ENCODE measurements around the gene NR1I3.

Gene NR1I3

DNA sequence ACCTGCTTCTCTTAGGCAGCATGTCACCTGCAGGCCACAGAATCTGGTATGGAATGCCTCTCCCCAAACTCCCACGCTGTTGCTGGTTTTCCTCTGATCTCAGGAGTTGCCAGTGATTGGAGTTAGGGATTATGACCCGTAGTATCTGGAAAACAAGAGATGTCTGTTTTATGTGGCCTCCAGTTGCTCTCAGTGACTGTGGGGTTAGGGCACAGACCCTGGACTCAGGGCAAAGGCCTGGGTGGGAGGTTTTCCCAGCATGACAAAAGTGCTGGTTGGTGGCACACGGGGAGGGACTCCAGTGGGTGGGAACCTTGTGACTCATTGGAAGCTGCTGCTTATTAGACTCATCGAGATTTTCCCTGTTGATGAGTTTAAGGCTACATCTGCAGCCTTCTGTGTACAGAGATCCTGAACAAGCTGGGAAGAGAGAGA, at the start of gene NR1I3:
Gene NR1I3 (minus strand): TSS at position 165 of the 435 bp plus-strand sequence. CDS start 1,638 bp downstream, outside the sequence.
- Histone ChIP-seq H3K27ac (ENCODE audit: low read depth, low read length) (no peak within 1 kb of the TSS), H3K36me3 (ENCODE audit: insufficient read depth, low read length) (no peaks in the 10 kb centered on the region), H3K27me3 (ENCODE audit: control insufficient read depth in 1 of 2, insufficient read depth in 2 of 2, low read length in 2 of 2) (no peaks in the 10 kb centered on the region), H3K4me1 (ENCODE audit: insufficient read depth, low read length) (no peaks in the 10 kb centered on the region), H3K9ac (ENCODE audit: low read length) (no peak within 1 kb of the TSS), H3K4me3 (ENCODE audit: low read depth in 1 of 2, low read length in 2 of 2) (no peak within 1 kb of the TSS), H3K9me3 (ENCODE audit: low read length) (no peaks in the 10 kb centered on the region)

DNA sequence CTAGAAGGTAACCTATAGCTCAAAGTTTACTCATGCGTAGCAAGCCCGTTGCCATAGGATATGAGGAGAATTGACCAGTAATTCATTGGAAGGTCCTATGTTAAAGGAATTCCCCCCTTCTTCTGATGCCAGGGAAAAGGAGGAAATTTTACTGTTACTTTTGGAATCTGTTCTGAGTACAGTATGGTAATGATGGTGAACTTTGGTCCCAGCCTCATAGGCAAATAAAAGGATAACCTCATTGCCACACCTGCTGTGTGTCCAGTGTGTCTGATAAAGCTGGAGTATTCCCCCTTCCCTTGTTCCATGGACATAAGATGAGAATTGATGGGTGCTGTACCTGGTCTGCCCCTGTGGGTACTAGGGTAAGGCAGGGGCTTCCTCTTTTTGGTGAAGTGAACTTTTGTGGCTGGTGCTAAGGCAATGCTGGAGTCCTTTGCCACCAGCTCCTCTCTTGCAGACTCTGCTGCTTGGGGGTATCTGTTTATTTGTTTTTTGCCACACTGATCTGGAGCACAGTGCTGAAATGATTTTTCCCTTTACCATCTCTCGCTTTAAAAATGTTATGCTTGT, 49.6 kb upstream of the NR1I3 start:
- H3K4me3 ChIP-seq (ENCODE audit: low read depth in 1 of 2, low read length in 2 of 2), result no peak overlapping the region
- no peaks in the 10 kb centered on the region for H3K4me1 ChIP-seq (ENCODE audit: insufficient read depth, low read length)
- H3K9me3 ChIP-seq (ENCODE audit: low read length), result no peaks in the 10 kb centered on the region

DNA sequence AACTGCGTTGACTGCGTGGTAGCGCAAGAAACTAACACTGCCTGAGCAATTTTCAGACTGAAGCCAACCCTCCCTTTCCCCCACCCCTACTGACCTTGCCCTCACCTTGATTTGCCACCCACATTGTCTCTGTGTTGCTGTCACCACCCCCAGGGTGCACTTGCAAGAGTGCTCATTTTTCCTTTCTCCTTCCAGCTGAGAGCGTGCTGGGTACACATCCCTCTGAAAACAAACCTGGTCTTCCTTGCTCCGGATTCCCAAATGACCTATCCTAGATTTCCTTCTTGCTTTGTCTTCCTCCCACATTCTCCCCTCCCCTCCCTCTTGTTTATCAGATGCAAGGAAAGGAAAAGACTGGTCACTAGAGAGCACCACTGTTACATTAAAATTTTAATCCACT, 47.5 kb upstream of the NR1I3 start:
- no peak overlapping the region for H3K4me3 ChIP-seq (ENCODE audit: low read depth in 1 of 2, low read length in 2 of 2)

More for the DNA sequence above, 49.6 kb upstream of the NR1I3 start:
- H3K9ac ChIP-seq (ENCODE audit: low read length), result no peak overlapping the region
- no peaks in the 10 kb centered on the region for H3K36me3 ChIP-seq (ENCODE audit: insufficient read depth, low read length)
- no peaks in the 10 kb centered on the region for H3K27me3 ChIP-seq (ENCODE audit: control insufficient read depth in 1 of 2, insufficient read depth in 2 of 2, low read length in 2 of 2)
- H3K27ac ChIP-seq (ENCODE audit: low read depth, low read length), result no peak overlapping the region

GRCh38 chr1:161285113-161285512, 47.1 kb upstream of the NR1I3 start:
- H3K9me3 ChIP-seq (ENCODE audit: low read length), result no peaks in the 10 kb centered on the region
- no peak overlapping the region for H3K4me3 ChIP-seq (ENCODE audit: low read depth in 1 of 2, low read length in 2 of 2)
- no peaks in the 10 kb centered on the region for H3K4me1 ChIP-seq (ENCODE audit: insufficient read depth, low read length)
- no peaks in the 10 kb centered on the region for H3K27me3 ChIP-seq (ENCODE audit: control insufficient read depth in 1 of 2, insufficient read depth in 2 of 2, low read length in 2 of 2)
- no peak overlapping the region for H3K27ac ChIP-seq (ENCODE audit: low read depth, low read length)
- no peaks in the 10 kb centered on the region for H3K36me3 ChIP-seq (ENCODE audit: insufficient read depth, low read length)
- no peak overlapping the region for H3K9ac ChIP-seq (ENCODE audit: low read length)

More for the DNA sequence above, 47.5 kb upstream of the NR1I3 start:
- Histone ChIP-seq H3K36me3 (ENCODE audit: insufficient read depth, low read length) (no peaks in the 10 kb centered on the region), H3K4me1 (ENCODE audit: insufficient read depth, low read length) (no peaks in the 10 kb centered on the region), H3K9ac (ENCODE audit: low read length) (no peak overlapping the region), H3K9me3 (ENCODE audit: low read length) (no peaks in the 10 kb centered on the region), H3K27ac (ENCODE audit: low read depth, low read length) (no peak overlapping the region), H3K27me3 (ENCODE audit: control insufficient read depth in 1 of 2, insufficient read depth in 2 of 2, low read length in 2 of 2) (no peaks in the 10 kb centered on the region)

- no peaks in the 10 kb centered on the region for H3K9me3 ChIP-seq (ENCODE audit: low read length)
These were observed 45.0 kb upstream of the NR1I3 start for GRCh38 chr1:161282991-161283390.

DNA sequence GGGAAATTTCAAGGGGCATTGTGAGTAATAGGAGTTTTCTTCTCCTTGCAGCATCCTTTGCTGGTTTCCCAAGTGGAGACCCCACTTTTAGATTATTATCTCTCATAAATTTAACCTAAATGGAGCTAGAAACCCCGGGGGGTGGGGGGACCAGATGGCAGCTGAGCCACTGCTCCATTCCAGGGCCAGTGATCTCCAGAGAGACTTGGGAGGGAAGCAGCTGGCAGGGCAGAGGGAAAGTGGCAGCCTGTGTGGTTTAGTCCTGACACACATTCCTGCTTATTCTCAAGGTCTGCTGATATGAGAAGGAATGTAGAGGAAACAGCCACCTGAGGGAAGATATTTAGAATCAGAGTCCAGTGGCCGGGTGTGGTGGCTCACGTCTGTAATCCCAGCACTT, 36.9 kb upstream of the NR1I3 start:
- H3K36me3 ChIP-seq (ENCODE audit: insufficient read depth, low read length), result no peaks in the 10 kb centered on the region
- H3K4me3 ChIP-seq (ENCODE audit: low read depth in 1 of 2, low read length in 2 of 2), result no peak overlapping the region
- no peaks in the 10 kb centered on the region for H3K27me3 ChIP-seq (ENCODE audit: control insufficient read depth in 1 of 2, insufficient read depth in 2 of 2, low read length in 2 of 2)
- H3K9me3 ChIP-seq (ENCODE audit: low read length), result no peaks in the 10 kb centered on the region
- H3K27ac ChIP-seq (ENCODE audit: low read depth, low read length), result no peak overlapping the region
- no peak overlapping the region for H3K9ac ChIP-seq (ENCODE audit: low read length)
- H3K4me1 ChIP-seq (ENCODE audit: insufficient read depth, low read length), result peaks cover 20% of the 10 kb centered on the region

More at GRCh38 chr1:161282991-161283390, 45.0 kb upstream of the NR1I3 start:
- Histone ChIP-seq H3K27ac (ENCODE audit: low read depth, low read length) (no peak overlapping the region), H3K4me1 (ENCODE audit: insufficient read depth, low read length) (no peaks in the 10 kb centered on the region), H3K27me3 (ENCODE audit: control insufficient read depth in 1 of 2, insufficient read depth in 2 of 2, low read length in 2 of 2) (no peaks in the 10 kb centered on the region), H3K4me3 (ENCODE audit: low read depth in 1 of 2, low read length in 2 of 2) (no peak overlapping the region), H3K9ac (ENCODE audit: low read length) (no peak overlapping the region), H3K36me3 (ENCODE audit: insufficient read depth, low read length) (no peaks in the 10 kb centered on the region)

- peaks cover 20% of the 10 kb centered on the region for H3K4me1 ChIP-seq (ENCODE audit: insufficient read depth, low read length)
- no peaks in the 10 kb centered on the region for H3K27me3 ChIP-seq (ENCODE audit: control insufficient read depth in 1 of 2, insufficient read depth in 2 of 2, low read length in 2 of 2)
- no peak overlapping the region for H3K9ac ChIP-seq (ENCODE audit: low read length)
- H3K27ac ChIP-seq (ENCODE audit: low read depth, low read length), result no peak overlapping the region
- H3K36me3 ChIP-seq (ENCODE audit: insufficient read depth, low read length), result no peaks in the 10 kb centered on the region
- no peaks in the 10 kb centered on the region for H3K9me3 ChIP-seq (ENCODE audit: low read length)
- H3K4me3 ChIP-seq (ENCODE audit: low read depth in 1 of 2, low read length in 2 of 2), result no peak overlapping the region
These were observed 35.4 kb upstream of the NR1I3 start for GRCh38 chr1:161273402-161273801.

DNA sequence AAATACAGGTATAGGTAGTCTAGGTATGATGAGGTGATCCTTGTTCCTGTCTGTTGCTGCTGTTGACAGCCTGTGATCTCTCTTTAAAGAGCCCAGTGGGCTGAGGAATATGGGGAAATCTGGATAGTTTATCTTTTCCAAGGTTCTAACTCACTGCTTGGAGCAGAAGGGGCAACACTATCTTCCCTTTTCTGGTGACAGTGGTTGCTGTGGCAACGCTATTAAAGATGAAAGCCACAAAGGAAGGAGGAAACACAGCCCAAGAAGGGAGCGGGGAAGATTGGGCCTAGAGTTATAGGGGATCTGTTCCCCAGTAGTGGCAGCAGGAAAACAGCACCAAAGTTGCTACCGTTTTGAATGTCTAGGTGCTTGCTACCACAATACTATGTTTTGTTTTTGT, 29.3 kb upstream of the NR1I3 start:
- Histone ChIP-seq H3K4me3 (ENCODE audit: low read depth in 1 of 2, low read length in 2 of 2) (no peak overlapping the region), H3K27me3 (ENCODE audit: control insufficient read depth in 1 of 2, insufficient read depth in 2 of 2, low read length in 2 of 2) (no peaks in the 10 kb centered on the region), H3K27ac (ENCODE audit: low read depth, low read length) (no peak overlapping the region), H3K4me1 (ENCODE audit: insufficient read depth, low read length) (peaks cover 16% of the 10 kb centered on the region), H3K9me3 (ENCODE audit: low read length) (no peaks in the 10 kb centered on the region), H3K36me3 (ENCODE audit: insufficient read depth, low read length) (no peaks in the 10 kb centered on the region), H3K9ac (ENCODE audit: low read length) (no peak overlapping the region)

GRCh38 chr1:161266836-161267235, 28.8 kb upstream of the NR1I3 start:
- no peaks in the 10 kb centered on the region for H3K9me3 ChIP-seq (ENCODE audit: low read length)
- no peak overlapping the region for H3K9ac ChIP-seq (ENCODE audit: low read length)
- H3K4me3 ChIP-seq (ENCODE audit: low read depth in 1 of 2, low read length in 2 of 2), result no peak overlapping the region
- peak overlapping the region; percentile 54 for H3K27ac ChIP-seq (ENCODE audit: low read depth, low read length)
- H3K27me3 ChIP-seq (ENCODE audit: control insufficient read depth in 1 of 2, insufficient read depth in 2 of 2, low read length in 2 of 2), result no peaks in the 10 kb centered on the region
- H3K36me3 ChIP-seq (ENCODE audit: insufficient read depth, low read length), result no peaks in the 10 kb centered on the region
- peaks cover 16% of the 10 kb centered on the region for H3K4me1 ChIP-seq (ENCODE audit: insufficient read depth, low read length)

DNA sequence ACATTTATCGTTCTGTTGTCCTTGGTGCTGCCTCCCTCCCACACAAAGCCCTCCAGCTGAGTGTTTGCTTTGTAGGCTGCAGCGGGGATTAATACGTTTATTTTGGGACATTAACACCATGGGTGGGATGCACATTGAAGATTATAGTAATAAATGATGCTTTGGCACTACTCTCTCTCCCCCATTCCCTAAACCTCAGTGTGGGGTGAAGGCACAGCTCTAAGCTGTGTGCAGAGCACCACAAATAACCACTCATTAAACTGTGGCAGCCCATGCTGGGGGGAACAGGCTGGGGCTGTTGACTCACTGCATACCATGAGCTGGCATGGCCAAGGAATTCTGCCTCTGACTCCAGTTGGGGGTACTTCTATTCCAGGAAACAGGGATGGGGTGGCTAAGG, 28.2 kb upstream of the NR1I3 start:
- peaks cover 16% of the 10 kb centered on the region for H3K4me1 ChIP-seq (ENCODE audit: insufficient read depth, low read length)
- H3K9me3 ChIP-seq (ENCODE audit: low read length), result no peaks in the 10 kb centered on the region
- H3K9ac ChIP-seq (ENCODE audit: low read length), result no peak overlapping the region
- H3K27me3 ChIP-seq (ENCODE audit: control insufficient read depth in 1 of 2, insufficient read depth in 2 of 2, low read length in 2 of 2), result no peaks in the 10 kb centered on the region
- no peak overlapping the region for H3K4me3 ChIP-seq (ENCODE audit: low read depth in 1 of 2, low read length in 2 of 2)
- H3K36me3 ChIP-seq (ENCODE audit: insufficient read depth, low read length), result no peaks in the 10 kb centered on the region
- peak overlapping the region; percentile 29 for H3K27ac ChIP-seq (ENCODE audit: low read depth, low read length)

- H3K9ac ChIP-seq (ENCODE audit: low read length), result no peak overlapping the region
- no peaks in the 10 kb centered on the region for H3K27me3 ChIP-seq (ENCODE audit: control insufficient read depth in 1 of 2, insufficient read depth in 2 of 2, low read length in 2 of 2)
- no peak overlapping the region for H3K27ac ChIP-seq (ENCODE audit: low read depth, low read length)
- no peak overlapping the region for H3K4me3 ChIP-seq (ENCODE audit: low read depth in 1 of 2, low read length in 2 of 2)
- H3K4me1 ChIP-seq (ENCODE audit: insufficient read depth, low read length), result peaks cover 22% of the 10 kb centered on the region
- no peaks in the 10 kb centered on the region for H3K9me3 ChIP-seq (ENCODE audit: low read length)
- H3K36me3 ChIP-seq (ENCODE audit: insufficient read depth, low read length), result no peaks in the 10 kb centered on the region
These were observed 27.3 kb upstream of the NR1I3 start for GRCh38 chr1:161265305-161265704.
